Skeletal muscle cell (primary cell): Measurements from ENCODE around the gene EZR.

Experiments
- DNase-seq: peaks from one replicate; pipeline ENCODE4 v3.0.0-alpha.2; 2010; ENCODE audit warnings: low read depth
- H3K4me3 ChIP-seq: 2 replicates; pipeline ENCODE4 v1.5.1; 2011; ENCODE audit warnings: low read depth, mild to moderate bottlenecking, control low read depth, low read length, moderate library complexity

EZR gene

GRCh38 chr6:158754738-158755137 is 64.4 kb downstream of the EZR start:
- H3K4me3 ChIP-seq: no peak overlapping the region
- DNase-seq: no peak

GRCh38 chr6:158753811-158754210 is 65.4 kb downstream of the EZR start:
- DNase-seq: no peak
- H3K4me3 ChIP-seq: no peak overlapping the region

- DNase-seq: no peak
Observed at GRCh38 chr6:158752613-158753012, 66.6 kb downstream of the EZR start.

GRCh38 chr6:158751921-158752320 is 67.2 kb downstream of the EZR start:
- no peak for DNase-seq
- H3K4me3 ChIP-seq: no peak overlapping the region

More at GRCh38 chr6:158752613-158753012, 66.6 kb downstream of the EZR start:
- H3K4me3 ChIP-seq: no peak overlapping the region

DNA sequence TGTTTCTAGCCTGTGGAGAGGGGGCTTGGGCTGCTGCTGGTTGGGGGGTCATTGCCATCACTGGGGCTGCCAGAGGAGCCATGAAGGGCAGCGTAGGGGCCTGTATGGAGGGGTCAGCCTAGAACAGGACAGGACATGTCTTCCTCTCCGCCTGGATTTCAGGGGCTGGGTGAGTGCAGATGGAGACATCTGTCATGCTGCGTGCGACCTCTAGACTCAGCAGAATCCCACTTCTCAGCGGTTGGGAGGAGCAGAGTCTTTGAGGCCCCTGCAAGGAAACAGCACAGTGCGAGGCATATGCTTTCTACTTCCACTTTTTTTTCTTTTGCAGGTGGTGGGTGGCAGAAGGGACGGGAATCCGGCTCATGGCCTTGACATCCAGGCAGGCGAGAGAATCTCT is 67.9 kb downstream of the EZR start:
- DNase-seq: no peak
- H3K4me3 ChIP-seq: no peak overlapping the region

GRCh38 chr6:158744986-158745430 is 74.2 kb downstream of the EZR start:
- no peak for DNase-seq
- H3K4me3 ChIP-seq: no peak overlapping the region

DNA sequence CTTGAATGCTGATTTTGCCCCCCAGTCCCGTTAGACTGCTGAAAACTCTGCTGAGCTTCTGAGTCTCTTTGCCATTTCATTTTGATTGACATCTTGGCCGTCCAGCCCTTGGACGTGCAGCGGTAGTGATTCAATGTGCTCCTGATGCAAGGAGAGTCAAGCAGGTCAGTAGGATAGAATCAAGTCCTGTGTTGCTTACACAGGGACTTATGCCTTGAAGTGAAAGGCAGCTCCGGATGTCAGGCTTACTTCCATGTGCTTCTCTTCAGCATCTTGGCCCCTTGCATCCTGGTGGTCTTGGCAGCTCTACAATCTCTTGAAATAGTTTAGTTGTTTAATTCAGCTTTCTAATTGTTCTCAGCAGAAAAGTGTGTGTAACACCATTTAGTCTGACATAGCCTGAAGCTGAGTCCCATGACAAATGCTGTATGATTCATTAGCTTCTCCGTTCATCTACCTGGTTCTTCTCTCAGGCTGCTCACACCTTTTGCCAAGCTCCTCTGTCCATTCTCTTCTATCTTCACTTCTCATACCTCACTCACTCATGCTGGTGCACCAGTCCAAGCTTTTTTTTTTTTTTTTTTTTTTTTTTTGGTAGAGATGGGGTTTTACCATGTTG is 76.0 kb downstream of the EZR start:
- DNase-seq: no peak

DNA sequence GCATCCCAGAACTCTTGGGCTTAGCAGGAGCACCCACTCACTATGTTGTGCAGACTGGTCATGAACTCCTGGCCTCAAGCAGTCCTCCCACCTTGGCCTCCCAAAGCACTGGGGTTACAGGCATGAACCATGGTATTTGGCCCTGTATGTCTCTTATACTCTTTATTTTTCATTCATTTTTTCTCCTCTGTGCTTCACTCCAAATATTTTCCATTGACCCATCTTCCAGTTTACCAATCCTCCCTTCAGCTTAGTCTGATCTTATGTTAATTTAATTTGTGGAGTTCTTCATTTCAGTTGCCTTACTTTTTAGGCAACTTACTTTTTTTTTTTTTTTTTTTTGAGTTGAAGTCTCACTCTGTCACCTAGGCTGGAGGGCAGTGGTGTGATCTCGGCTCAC is 79.5 kb downstream of the EZR start:
- no peak for DNase-seq
- H3K4me3 ChIP-seq: no peak overlapping the region

More for the DNA sequence above, 76.0 kb downstream of the EZR start:
- no peak overlapping the region for H3K4me3 ChIP-seq

DNA sequence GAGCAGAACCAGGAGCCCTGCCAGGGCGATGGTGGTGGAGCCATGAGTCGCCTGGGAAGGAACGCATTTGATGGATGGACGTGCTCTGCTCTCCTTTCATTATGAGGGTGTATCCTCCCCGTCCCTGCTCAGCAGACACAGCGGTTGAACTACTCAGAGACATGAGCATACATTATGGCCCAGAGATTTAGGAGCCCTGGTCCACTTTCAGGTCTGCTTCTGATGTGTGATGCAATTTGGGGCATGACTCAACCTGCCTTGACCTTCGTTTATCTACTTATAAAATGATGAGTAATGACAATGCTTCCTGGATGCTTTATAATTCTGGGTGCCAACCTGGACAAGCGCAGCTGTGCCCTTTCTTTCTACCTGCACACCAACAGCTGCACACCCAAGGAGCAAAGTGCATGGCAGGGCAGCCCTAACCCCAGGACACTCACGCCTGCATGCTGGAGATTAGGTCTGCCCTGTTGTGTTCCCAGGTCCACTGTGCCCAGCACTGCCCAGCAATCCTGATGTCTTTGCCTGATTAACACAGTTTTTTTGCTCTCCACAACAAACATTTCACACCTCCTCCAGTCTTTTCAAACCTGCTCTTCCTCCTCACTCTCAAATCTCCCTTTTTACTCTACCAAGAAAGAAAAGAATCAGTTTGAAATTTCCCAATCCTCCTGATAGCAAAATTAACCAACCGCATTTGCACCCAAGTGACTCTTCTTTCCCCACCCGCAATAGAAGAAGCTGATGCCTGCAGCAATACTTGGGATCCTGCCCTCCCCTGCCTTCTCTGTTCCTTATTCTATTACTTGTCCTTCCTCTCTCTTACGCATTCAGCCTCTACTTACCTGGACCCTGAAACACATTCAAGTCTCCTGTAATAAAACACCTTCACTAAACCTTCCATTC is 81.2 kb downstream of the EZR start:
- DNase-seq: peak; percentile 18
- no peak overlapping the region for H3K4me3 ChIP-seq

DNA sequence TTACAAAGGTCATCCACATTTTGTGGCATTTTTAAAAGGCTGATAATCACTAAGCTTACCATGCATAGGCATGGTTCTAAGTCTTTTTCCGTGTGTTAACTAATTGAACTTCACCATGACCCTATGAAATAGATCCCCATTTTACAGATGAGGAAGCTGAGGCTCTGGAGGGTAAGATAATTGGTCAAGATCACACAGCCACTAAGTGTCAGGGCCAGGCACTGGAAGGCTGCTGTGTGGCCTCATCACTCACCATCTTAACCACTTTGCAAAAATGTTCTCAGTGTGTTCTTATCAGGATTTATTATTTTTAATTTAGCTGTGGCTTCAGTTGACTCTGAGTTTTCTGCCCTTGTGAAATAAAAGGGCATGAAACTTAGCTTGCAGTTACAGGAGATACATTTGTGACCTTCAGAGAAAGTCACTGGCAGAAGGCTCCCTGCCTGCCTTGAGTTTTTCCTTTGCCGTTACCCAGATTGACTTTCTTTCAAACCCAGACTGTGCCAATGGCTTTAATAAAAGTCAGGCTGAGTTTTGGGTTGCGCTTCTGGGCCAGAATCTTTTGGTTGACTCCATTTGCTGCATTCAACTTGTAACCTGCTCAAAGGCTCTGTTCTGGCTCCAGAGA is 82.0 kb downstream of the EZR start:
- H3K4me3 ChIP-seq: no peak overlapping the region
- no peak for DNase-seq

GRCh38 chr6:158735009-158735408 is 84.2 kb downstream of the EZR start:
- H3K4me3 ChIP-seq: no peak overlapping the region
- no peak for DNase-seq

GRCh38 chr6:158730541-158730907 is 88.6 kb downstream of the EZR start:
- no peak overlapping the region for H3K4me3 ChIP-seq
- no peak for DNase-seq

DNA sequence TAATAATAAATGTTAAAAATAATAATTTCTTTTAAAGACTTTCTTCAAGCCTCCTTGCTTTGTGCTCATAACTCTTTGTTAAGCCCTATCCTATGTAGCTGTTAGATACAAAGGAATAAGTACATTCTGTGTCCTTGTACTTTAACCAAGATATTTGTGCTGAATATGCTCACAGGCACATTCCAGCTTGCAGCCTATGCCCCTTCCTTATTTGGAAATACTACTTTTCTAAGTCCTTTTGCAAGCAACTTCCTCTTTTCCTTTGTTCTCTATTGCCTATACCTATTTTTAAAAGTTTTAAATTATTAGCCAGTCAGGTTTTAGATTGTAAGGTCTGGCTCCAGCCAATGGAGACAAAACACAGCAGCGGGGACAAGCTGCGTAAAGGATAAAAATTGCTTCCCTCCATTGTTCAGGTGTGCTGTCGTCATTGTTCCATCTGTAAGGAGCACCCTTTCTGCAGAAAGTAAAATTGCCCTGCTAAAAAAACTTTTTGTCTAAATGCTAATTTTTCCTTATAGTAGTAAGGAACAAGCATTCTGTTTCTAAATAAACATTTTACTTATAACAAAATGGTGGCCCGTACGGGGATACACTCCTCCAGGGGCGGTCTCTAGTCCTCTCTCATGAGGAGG is 89.1 kb downstream of the EZR start:
- no peak for DNase-seq
- no peak overlapping the region for H3K4me3 ChIP-seq

DNA sequence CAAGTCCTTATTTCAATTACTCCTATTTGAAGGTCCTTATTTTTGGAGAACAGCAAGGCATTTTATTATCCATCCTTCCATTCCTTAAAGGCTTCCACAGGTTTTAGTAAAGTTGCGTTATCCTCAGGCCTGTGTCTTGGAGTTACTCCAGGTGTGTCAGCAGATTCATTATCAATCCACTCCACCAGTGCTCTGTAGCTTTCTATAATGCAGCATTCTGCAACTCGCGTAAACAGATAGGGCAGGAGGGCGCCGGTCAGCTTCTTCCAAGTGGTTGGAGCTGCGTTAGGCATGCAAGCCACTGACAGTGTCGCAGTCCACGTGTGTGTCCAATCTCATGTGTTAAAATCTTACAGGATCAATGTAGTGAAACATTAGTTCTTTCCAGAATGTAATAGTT is 93.5 kb downstream of the EZR start:
- DNase-seq: no peak
- H3K4me3 ChIP-seq: no peak overlapping the region

DNA sequence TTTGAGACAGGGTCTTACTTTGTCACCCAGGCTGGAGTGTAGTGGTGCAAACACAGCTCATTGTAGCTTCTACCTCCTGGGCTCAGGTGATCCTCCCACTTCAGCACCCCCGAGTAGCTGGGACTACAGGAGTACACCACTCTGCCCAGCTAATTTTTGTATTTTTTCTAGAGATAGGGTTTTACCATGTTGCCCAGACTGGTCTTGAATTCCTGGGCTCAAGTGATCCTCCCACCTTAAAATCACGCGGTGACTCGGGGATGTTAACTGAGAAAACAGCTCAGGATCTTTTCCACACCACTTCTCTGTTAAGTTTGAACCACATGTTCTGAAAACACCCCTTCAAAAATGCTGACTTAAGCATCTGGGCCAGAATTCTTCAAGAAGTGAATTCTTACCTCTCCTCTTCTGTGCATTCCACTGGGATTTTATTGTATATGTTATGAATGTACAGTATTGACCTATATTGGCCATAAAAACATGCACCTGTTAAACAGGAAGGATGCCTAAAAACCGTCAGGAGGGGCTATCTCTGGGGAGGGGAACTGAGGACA is 96.9 kb downstream of the EZR start:
- DNase-seq: no peak
- no peak overlapping the region for H3K4me3 ChIP-seq

GRCh38 chr6:158718461-158719046 is 100.6 kb downstream of the EZR start:
- H3K4me3 ChIP-seq: no peak overlapping the region
- no peak for DNase-seq

- no peak overlapping the region for H3K4me3 ChIP-seq
- DNase-seq: no peak
Observed at GRCh38 chr6:158717341-158718330, 101.5 kb downstream of the EZR start.
